HL-60/S4 treated with retinoic acid at 250 ng/mL for 4 days and 3 days (cell line): Measurements from ENCODE around the gene P3H3.

Source experiments
- in situ Hi-C: fragments of 300-500 bp; cut with MboI; formaldehyde crosslinking; loops from 2 replicates; pipeline ENCODE4 v1.7.0; 2022; ENCODE audit warnings: low sequenced_read_pairs

The P3H3 gene

GRCh38 chr12:6840761-6841515 is 12.7 kb downstream of the P3H3 start, which contains the start of gene GNB3:
Gene GNB3, plus strand, starts transcription at chr12:6840925. Its CDS starts 363 bp downstream, at chr12:6841288.
- in situ Hi-C loops: no loop called here

- in situ Hi-C loops: no loop called here
Observed at GRCh38 chr12:6842075-6842474, 13.9 kb downstream of the P3H3 start.

- in situ Hi-C loops: no loop called here
Observed at GRCh38 chr12:6843118-6843902, 15.1 kb downstream of the P3H3 start.

GRCh38 chr12:6845395-6845794 is 17.2 kb downstream of the P3H3 start:
- in situ Hi-C loops: no loop called here

GRCh38 chr12:6846316-6846869 is 18.2 kb downstream of the P3H3 start:
- in situ Hi-C loops: no loop called here

- in situ Hi-C loops: no loop called here
Observed at GRCh38 chr12:6847676-6848075, 19.5 kb downstream of the P3H3 start.

- in situ Hi-C loops: no loop called here
Observed at GRCh38 chr12:6849427-6849826, 21.2 kb downstream of the P3H3 start.

DNA sequence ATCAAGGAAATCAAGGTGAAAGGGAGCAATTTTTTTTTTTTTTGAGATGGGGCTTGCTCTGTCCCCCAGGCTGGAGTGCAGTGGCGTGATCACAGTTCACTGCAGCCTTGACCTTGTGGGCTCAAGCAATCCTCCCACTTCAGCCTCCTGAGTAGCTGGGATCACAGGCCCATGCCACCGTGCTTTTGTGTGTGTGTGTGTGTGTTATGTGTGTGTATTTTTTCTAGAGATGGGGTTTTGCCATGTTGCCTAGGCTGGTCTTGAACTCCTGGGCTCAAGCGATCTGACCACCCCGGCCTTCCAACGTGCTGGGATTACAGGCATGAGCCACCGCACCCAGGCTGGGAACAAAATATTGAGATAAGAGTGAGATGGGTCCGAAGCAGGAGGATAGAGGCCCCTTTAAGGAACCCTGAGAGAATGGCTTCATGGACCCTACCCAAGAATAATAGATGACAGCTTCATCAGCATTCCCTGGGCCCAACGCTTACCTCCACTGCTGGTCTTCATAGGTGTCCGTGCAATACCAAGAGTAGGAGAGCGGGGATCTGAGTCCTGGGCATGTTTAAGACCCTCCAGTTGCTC is 21.9 kb downstream of the P3H3 start:
- in situ Hi-C loops: no loop called here

GRCh38 chr12:6850796-6851152 is 22.6 kb downstream of the P3H3 start:
- in situ Hi-C loops: no loop called here

DNA sequence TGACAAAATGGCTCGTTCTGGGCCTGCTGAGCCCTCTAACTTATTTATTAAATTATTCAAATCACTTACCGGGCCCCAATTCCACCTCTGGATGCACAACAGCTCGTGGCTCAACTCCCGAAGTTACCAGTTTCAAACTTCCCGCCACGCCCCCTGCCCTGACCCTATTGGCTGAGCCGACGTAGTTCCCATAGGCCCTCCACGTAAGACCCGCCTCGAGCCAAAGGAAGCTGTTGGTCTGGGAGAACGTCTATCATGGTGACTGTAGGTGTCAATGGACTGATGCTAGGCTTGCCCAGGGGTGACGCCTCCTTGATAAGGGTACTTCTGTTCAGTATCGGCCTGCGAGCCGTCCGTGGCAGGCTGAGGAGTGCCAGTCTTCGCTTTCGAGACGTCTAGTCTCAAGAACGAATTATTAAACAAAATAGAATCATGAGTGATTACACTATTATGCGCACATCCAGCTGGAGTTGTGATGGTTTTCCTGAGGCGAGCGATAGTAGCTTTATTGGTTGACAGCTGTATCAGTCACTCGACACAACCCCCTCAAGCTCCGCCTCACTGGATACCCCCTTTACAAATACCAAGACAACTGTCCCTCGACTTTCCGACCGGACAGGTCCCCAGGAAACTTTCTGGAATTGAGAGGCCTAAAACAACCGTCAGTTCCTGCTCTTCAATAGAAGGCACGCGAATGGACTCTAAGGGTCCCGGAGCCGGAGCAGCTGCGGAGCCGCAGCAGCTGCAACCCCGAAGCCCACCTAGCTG is 23.1 kb downstream of the P3H3 start, which contains the start of gene CDCA3:
CDCA3 (minus strand) TSS at position 134 of the 768 bp plus-strand sequence. CDS start 334 bp downstream, outside the sequence.
- in situ Hi-C loops: no loop called here

GRCh38 chr12:6851921-6852650 is 23.9 kb downstream of the P3H3 start, which contains the start of gene USP5:
Gene USP5, plus strand, starts transcription at chr12:6852150. Its CDS starts 30 bp downstream, at chr12:6852180.
- in situ Hi-C loops: no loop called here

DNA sequence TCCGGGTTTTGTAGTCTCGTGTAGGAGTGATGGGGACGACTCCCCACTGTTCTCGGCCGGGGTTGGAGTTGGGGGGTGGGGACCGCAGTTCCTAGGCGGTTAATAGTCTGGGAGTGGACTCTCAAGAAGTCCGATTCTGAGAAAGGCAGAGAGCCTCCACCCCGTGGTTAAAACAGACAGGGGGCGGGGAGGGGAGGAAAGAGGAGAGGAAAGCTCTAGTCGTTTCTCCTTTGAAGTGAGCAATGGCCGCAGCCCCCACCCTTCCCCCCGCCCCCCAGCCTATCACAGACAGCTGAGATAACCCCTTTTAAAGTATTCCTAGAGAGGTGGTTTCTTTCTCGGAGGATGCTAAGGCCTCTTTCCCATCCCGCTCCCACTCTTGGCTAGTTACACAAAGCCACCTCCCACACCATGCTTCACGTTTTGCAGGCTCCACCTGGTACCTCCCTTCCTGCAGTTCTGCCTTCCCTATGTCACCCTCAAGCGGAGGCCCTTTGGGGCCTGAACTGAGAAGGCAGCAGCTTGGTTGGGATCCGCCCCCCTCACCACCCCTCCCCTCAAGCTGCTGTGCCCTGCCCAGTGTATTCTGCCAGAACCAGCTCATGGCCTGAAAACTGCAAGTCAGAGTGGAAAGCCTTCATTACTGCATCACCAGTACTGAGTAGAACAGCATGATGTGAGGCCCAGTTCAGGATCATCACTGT is 24.6 kb downstream of the P3H3 start:
- in situ Hi-C loops: no loop called here

DNA sequence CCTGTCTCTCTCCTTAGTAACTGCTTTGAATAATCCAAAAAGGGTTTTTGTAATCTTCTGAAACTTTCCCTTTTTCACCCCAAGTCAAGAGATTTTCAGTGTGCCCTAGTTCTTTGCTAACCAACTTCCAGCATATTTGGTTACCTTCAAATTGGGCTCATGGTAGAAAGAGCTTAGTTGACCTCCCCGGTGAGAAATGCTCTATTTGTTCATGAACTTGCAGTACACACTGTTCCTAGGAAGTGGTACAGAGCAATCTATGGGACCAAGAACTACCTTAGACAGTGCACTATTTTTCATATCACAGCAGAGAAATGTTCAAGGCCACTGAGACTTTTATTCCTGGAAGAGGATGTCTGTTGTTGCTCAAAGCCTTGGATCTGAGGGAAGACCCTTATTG is 25.4 kb downstream of the P3H3 start:
- in situ Hi-C loops: no loop called here

DNA sequence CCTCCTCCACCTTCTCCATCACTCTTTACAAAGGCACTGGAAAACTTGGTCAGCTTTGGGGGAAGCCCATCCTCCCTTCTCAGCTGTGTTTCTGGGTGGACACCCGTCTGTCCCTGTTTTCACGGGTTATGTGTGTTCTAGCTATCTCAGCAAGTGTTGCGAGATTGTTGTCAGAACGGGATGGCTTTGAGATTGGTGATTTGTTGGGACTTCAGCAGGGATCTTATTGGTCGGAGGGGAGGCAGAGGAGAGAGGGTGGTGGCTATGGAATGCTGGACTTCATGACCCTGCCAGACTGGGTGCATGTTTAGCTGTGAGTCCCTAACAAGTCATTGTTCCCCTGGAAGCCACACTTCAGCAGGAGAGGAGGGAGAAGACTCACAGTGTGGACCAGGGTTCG is 25.8 kb downstream of the P3H3 start:
- in situ Hi-C loops: no loop called here

GRCh38 chr12:6855322-6855721 is 27.1 kb downstream of the P3H3 start:
- in situ Hi-C loops: no loop called here

- in situ Hi-C loops: no loop called here
Observed at GRCh38 chr12:6858799-6859198, 30.6 kb downstream of the P3H3 start.

GRCh38 chr12:6860116-6860515 is 31.9 kb downstream of the P3H3 start:
- in situ Hi-C loops: no loop called here

DNA sequence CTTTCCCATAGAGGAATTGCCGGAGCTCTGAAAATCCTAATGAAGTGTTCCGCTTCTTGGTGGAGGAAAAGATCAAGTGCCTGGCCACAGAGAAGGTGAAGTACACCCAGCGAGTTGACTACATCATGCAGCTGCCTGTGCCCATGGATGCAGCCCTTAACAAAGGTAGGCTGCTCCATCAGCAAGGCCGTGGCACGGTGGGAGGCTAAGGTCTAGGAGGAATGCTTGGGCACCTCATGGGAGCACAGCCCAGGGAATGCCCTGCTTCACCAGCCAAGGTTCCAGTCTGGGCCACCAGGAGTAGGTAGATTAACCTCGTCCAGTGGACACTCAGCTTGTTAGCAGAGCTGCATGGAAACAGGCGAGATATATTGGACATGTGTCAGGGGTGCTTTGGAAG is 32.7 kb downstream of the P3H3 start:
- in situ Hi-C loops: no loop called here

DNA sequence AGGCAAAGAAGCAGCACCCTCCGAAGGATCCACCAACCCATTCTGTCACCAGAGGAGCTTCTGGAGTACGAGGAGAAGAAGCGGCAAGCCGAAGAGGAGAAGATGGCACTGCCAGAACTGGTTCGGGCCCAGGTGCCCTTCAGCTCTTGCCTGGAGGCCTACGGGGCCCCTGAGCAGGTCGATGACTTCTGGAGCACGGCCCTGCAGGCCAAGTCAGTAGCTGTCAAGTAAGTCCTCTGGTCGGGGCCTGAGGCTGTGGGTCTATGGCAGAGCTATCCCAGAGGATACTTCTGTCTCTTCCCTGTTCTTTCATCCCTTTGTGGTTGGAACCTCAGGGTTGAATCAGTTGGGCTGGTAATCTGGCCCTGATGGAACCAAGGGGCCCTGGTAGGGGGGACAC is 33.2 kb downstream of the P3H3 start:
- in situ Hi-C loops: no loop called here
